ENCODE results near the gene PRDM15.

PRDM15 gene

DNA sequence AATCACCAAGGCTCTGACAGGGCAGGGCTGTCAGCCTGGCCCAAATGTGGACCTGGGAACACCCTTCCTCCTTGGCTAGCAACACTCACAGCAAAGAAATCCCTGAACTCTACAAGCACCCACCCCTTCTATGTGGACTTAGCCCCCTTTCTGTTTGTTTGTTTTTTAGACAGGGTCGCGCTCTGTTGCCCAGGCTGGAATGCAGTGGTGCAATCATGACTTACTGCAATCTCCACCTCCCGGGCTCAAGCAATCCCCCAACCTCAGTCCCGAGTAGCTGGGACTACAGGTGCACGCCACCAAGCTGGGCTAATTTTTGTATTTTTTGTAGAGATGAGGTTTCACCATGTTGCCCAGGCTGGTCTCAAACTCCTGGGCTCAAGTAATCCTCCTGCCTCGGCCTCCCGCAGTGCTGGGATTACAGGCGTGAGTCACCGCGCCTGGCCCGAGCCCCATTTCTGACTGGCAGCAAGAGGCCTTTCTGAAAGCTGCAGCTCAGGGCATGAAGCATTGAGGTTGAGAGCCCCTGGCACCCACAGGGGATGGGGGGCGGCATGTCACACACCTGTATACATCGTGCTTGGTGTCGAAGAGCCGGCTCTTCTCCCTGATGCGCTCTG, 128.5 kb downstream of the PRDM15 start:
- DNase-seq = no peak
- H3K4me1 Mint-ChIP-seq = peaks cover 83% of the 10 kb centered on the region
- H3K36me3 Mint-ChIP-seq (ENCODE audit: low read depth) = no peaks in the 10 kb centered on the region
- no peak overlapping the region for H3K27ac Mint-ChIP-seq
- peaks cover 12% of the 10 kb centered on the region for H3K27me3 Mint-ChIP-seq (ENCODE audit: low read depth, poor library complexity)
- no peak overlapping the region for H3K4me3 Mint-ChIP-seq
- TF ChIP-seq, protein P1, sequence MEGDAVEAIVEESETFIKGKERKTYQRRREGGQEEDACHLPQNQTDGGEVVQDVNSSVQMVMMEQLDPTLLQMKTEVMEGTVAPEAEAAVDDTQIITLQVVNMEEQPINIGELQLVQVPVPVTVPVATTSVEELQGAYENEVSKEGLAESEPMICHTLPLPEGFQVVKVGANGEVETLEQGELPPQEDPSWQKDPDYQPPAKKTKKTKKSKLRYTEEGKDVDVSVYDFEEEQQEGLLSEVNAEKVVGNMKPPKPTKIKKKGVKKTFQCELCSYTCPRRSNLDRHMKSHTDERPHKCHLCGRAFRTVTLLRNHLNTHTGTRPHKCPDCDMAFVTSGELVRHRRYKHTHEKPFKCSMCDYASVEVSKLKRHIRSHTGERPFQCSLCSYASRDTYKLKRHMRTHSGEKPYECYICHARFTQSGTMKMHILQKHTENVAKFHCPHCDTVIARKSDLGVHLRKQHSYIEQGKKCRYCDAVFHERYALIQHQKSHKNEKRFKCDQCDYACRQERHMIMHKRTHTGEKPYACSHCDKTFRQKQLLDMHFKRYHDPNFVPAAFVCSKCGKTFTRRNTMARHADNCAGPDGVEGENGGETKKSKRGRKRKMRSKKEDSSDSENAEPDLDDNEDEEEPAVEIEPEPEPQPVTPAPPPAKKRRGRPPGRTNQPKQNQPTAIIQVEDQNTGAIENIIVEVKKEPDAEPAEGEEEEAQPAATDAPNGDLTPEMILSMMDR (IDR thresholded peaks at IDR 0.05) = no peak
- H3K9me3 Mint-ChIP-seq = no peaks in the 10 kb centered on the region

DNA sequence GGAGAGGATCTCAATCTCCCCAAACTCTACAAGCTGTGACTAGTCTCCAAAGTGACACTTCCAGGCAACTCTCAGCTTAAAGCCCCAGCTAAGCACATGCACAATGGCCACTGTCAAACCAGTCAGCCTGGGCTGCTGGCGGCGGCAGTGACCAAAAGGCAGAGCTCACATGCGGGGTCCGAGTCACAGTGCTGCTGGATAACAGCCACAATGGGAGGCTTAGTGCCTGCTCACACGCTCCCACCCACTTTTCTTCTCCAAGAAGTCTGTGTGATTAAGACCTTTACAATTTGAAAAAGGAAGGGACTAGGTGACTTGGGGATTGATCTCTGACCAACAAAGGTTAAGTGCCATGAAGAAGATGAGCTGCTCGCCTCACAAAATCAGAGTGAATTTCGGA, 129.1 kb downstream of the PRDM15 start:
- no peak overlapping the region for H3K27ac Mint-ChIP-seq

DNA sequence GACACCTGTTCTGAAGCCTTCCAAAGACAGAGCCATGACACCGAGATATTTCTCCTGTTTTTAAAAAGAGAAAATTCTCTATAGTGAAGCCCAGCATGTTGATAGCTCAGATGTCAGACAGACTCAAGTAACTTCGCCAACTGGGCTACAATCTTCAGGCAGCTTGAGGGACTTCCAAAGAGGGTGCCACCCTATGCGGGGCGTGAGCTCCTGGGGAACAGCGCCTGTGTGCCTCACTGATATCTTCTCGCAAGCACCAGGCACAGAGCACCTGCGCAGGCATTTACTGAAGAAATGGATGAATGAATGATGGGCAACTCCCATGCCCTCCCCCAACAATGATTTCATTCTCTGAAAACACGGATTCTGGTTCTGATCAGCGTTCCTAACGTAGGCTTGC, 129.9 kb downstream of the PRDM15 start:
- TF ChIP-seq, protein P1 (IDR thresholded peaks at IDR 0.05) = no peak
- H3K4me1 Mint-ChIP-seq = peaks cover 83% of the 10 kb centered on the region
- no peak for DNase-seq
- H3K4me3 Mint-ChIP-seq = no peak overlapping the region
- H3K27ac Mint-ChIP-seq = no peak overlapping the region
- H3K9me3 Mint-ChIP-seq = no peaks in the 10 kb centered on the region
- peaks cover 9% of the 10 kb centered on the region for H3K27me3 Mint-ChIP-seq (ENCODE audit: low read depth, poor library complexity)
- H3K36me3 Mint-ChIP-seq (ENCODE audit: low read depth) = no peaks in the 10 kb centered on the region

More for the DNA sequence above, 129.1 kb downstream of the PRDM15 start:
- Mint-ChIP-seq H3K4me3 (no peak overlapping the region), H3K9me3 (no peaks in the 10 kb centered on the region), H3K27me3 (ENCODE audit: low read depth, poor library complexity) (peaks cover 9% of the 10 kb centered on the region), H3K36me3 (ENCODE audit: low read depth) (no peaks in the 10 kb centered on the region), H3K4me1 (peaks cover 85% of the 10 kb centered on the region)
- TF ChIP-seq, protein P1 (IDR thresholded peaks at IDR 0.05) = no peak
- DNase-seq = no peak

All from nephron progenitor cell (in vitro differentiated cells).